A549 (cell line): ENCODE results near the gene USP54. TPM values are rescaled to one million over a fixed set of nuclear protein-coding genes. Genes with fewer than 3 reads are reported as not detected.

ENCODE experiments used
- ATAC-seq, 2 experiments: fragments of 200-7000 bp in 1 of 2; fragments of >200 bp in 1 of 2; cut with Nextera tagmentation in 1 of 2; cut with Tn5 transposase in 1 of 2; 3 replicates each; pipeline versions ENCODE4 v1.8.0 to v1.9.1; 2018 to 2020; ENCODE audit warnings: mild to moderate bottlenecking in 1 of 2, moderate library complexity in 1 of 2
- CTCF ChIA-PET: fragments of 300-600 bp; sonication (Branson Sonifier 250); formaldehyde crosslinking; extraction: SDS; loops from one replicate; lab custom pipeline; 2021; ENCODE audit warnings: antibody characterized with exemption, inconsistent platforms; lab: Yijun Ruan, JAX
- POLR2A ChIA-PET: fragments of 350-600 bp; formaldehyde crosslinking; extraction: SDS; loops from one replicate; lab custom pipeline; 2021; ENCODE audit warnings: antibody characterized with exemption, inconsistent platforms; lab: Yijun Ruan, JAX
- DNase-seq, 2 experiments: peaks; one replicate each; pipeline versions ENCODE4 v3.0.0 to v3.0.0-alpha.2; 2011 to 2016; ENCODE audit warnings: low read depth in 1 of 2, low spot score in 1 of 2
- FAIRE-seq: peaks from 2 replicates; lab custom pipeline; 2011; peaks lifted over from hg19 to GRCh38; lab: Jason Lieb, UNC
- H3K27ac ChIP-seq, 2 experiments: fragments of >200 bp; sonication (Bioruptor Twin); formaldehyde crosslinking; 3 replicates each; pipeline ENCODE4 v1.5.1; 2016 to 2017
- H3K4me1 ChIP-seq: fragments of >200 bp; sonication (Bioruptor Twin); formaldehyde crosslinking; 3 replicates; pipeline ENCODE4 v1.6.1; 2016
- H3K4me2 ChIP-seq: fragments of >200 bp; sonication (Bioruptor Twin); formaldehyde crosslinking; 3 replicates; pipeline ENCODE4 v1.6.1; 2016
- H3K4me3 ChIP-seq: fragments of >200 bp; sonication (Bioruptor Twin); formaldehyde crosslinking; 3 replicates; pipeline ENCODE4 v1.5.1; 2016
- H3K9me3 ChIP-seq: fragments of >200 bp; sonication (Bioruptor Twin); formaldehyde crosslinking; 3 replicates; pipeline ENCODE4 v1.6.1; 2016
- BCL3 ChIP-seq: fragments of >200 bp; sonication (Bioruptor Twin); formaldehyde crosslinking; IDR thresholded peaks from 3 replicates; pipeline ENCODE4 v1.6.1; 2016
- CBX2 ChIP-seq: fragments of 200-600 bp; sonication (generic); IDR thresholded peaks from 2 replicates; pipeline ENCODE4 v1.6.1; 2016; ENCODE audit warnings: low read depth, mild to moderate bottlenecking, borderline replicate concordance
- CBX8 ChIP-seq: fragments of 200-600 bp; sonication (generic); IDR thresholded peaks from 2 replicates; pipeline ENCODE4 v1.6.1; 2016
- CTCF ChIP-seq: fragments of >200 bp; sonication (Bioruptor Twin); formaldehyde crosslinking; IDR thresholded peaks from 3 replicates; pipeline ENCODE4 v1.5.1; 2016
- E2F6 ChIP-seq: IDR thresholded peaks from 2 replicates; pipeline ENCODE4 v1.6.1; 2012; ENCODE audit warnings: low read depth, borderline replicate concordance
- ESRRA ChIP-seq: fragments of 150-350 bp; IDR thresholded peaks from 2 replicates; pipeline ENCODE4 v1.6.1; 2014; ENCODE audit warnings: mild to moderate bottlenecking, low read length, borderline replicate concordance
- FOSB ChIP-seq: fragments of 250-450 bp; sonication (Bioruptor Pico); IDR thresholded peaks from 2 replicates; pipeline ENCODE4 v1.5.0; 2020; ENCODE audit warnings: mild to moderate bottlenecking, moderate library complexity
- FOSL2 ChIP-seq, 2 experiments: fragments of 450-650 bp in 1 of 2; fragments of >200 bp in 1 of 2; sonication (Bioruptor Twin) in 1 of 2; formaldehyde crosslinking; IDR thresholded peaks; 2 replicates each; pipeline versions ENCODE4 v1.5.0 to v1.6.1; 2016 to 2020; ENCODE audit warnings: mild to moderate bottlenecking in 1 of 2, moderate library complexity in 1 of 2
- GATA3 ChIP-seq: IDR thresholded peaks from 2 replicates; pipeline ENCODE4 v1.6.1; 2012; ENCODE audit warnings: borderline replicate concordance
- HDAC2 ChIP-seq: fragments of 200-600 bp; sonication (generic); IDR thresholded peaks from 2 replicates; pipeline ENCODE4 v1.6.1; 2016
- HES2 ChIP-seq: fragments of >200 bp; sonication (Bioruptor Twin); formaldehyde crosslinking; IDR thresholded peaks from 2 replicates; pipeline ENCODE4 v1.6.1; 2016
- JUN ChIP-seq, 2 experiments: fragments of >200 bp; sonication (Bioruptor Twin); formaldehyde crosslinking; IDR thresholded peaks; 2 replicates in 1 of 2; 3 replicates in 1 of 2; pipeline ENCODE4 v1.6.1; 2016 to 2017
- KDM5A ChIP-seq: fragments of 200-600 bp; sonication (generic); IDR thresholded peaks from 2 replicates; pipeline ENCODE4 v1.6.1; 2016; ENCODE audit warnings: antibody characterized with exemption, mild to moderate bottlenecking
- PHF8 ChIP-seq: fragments of 200-600 bp; sonication (generic); IDR thresholded peaks from 2 replicates; pipeline ENCODE4 v1.6.1; 2016; ENCODE audit warnings: low read depth, mild to moderate bottlenecking, antibody characterized with exemption, moderate library complexity, borderline replicate concordance
- RARB ChIP-seq: fragments of 250-450 bp; sonication (Bioruptor Pico); IDR thresholded peaks from 2 replicates; pipeline ENCODE4 v1.8.0; 2021; ENCODE audit warnings: mild to moderate bottlenecking, moderate library complexity
- RCOR1 ChIP-seq: fragments of 150-350 bp; IDR thresholded peaks from 2 replicates; pipeline ENCODE4 v1.6.1; 2014; ENCODE audit warnings: antibody characterized with exemption, low read length, low read depth
- TP53 ChIP-seq: fragments of 250-450 bp; sonication (Bioruptor Pico); IDR thresholded peaks from 2 replicates; pipeline ENCODE4 v1.5.0; 2021; ENCODE audit warnings: mild to moderate bottlenecking, moderate library complexity
- WGBS: methylation state at CpG from one replicate; pipeline ENCODE4 v1.1.6; 2017; ENCODE audit errors: missing lambda C conversion rate; 5-methylcytosine and 5-hydroxymethylcytosine counted together
- polyA plus RNA-seq, 4 experiments: library from polyadenylated mRNA; depleted of rRNA in 3 of 4; stranded (reverse); fragments of >200 nt; fragmentation: RNase III in 1 of 4; extraction: RNeasy Plus Mini Kit Qiagen cat#74134 plus additional on column Dnase treatment in 1 of 4; gene quantifications; 2 replicates in 3 of 4; 3 replicates in 1 of 4; pipeline ENCODE4 v1.2.3, GENCODE V29; 2011 to 2017

Gene USP54
- polyA plus RNA-seq, 2 of the 4 experiments (the other 2 are of a cell fraction), result 8.8 to 32.5 TPM

- CTCF ChIA-PET, result interaction anchor here (0.5 kb wide), 1 partner anchor 8 kb away, joined by 4 read pairs; no protein-coding TSS in a partner anchor
- POLR2A ChIA-PET, result interaction anchor here (0.8 kb wide), 1 partner anchor 247 kb away, joined by 3 read pairs; the partner anchor contains the start of gene DNAJC9
These were observed 96.9 kb downstream of the USP54 start for GRCh38 chr10:73494213-73494612.

GRCh38 chr10:73493781-73494180 lies 97.4 kb downstream of the USP54 start:
- FAIRE-seq (no peak), DNase-seq (no peak), ATAC-seq (no peak)
- no peak for TF ChIP-seq E2F6
- Histone ChIP-seq H3K27ac (peak overlapping the region in 1 of 2 experiments; percentile 90; a peak in 3 of 6 replicates), H3K4me1 (peaks cover 21% of the 10 kb centered on the region; the same call in 2 of the 3 replicates), H3K9me3 (no peaks in the 10 kb centered on the region), H3K4me2 (peak overlapping the region; percentile 78), H3K4me3 (no peak overlapping the region)
- ChIA-PET POLR2A (interaction anchor here (0.8 kb wide), 1 partner anchor 247 kb away, joined by 3 read pairs; the partner anchor contains the start of gene DNAJC9), CTCF (interaction anchor here (0.5 kb wide), 1 partner anchor 8 kb away, joined by 4 read pairs; no protein-coding TSS in a partner anchor)
- WGBS, result 23% methylated on average over 2 of the region's 2 CpGs

More at GRCh38 chr10:73494213-73494612, 96.9 kb downstream of the USP54 start:
- no peak for TF ChIP-seq CBX2
- no peak for TF ChIP-seq RCOR1
- no peak for TF ChIP-seq KDM5A
- no peak for TF ChIP-seq RARB (CRISPR knock-in tag)
- TF ChIP-seq TP53, result no peak
- TF ChIP-seq, all 56 proteins: peak for 0
- DNase-seq, result no peak
- no peaks in the 10 kb centered on the region for H3K9me3 ChIP-seq
- H3K4me1 ChIP-seq, result peaks cover 21% of the 10 kb centered on the region; the same call in 2 of the 3 replicates
- peak overlapping the region; percentile 78 for H3K4me2 ChIP-seq
- no peak for FAIRE-seq
- WGBS, result 91% methylated on average over 15 of the region's 15 CpGs
- peak overlapping the region in 1 of 2 experiments; percentile 90; a peak in 4 of 6 replicates for H3K27ac ChIP-seq
- H3K4me3 ChIP-seq, result peak overlapping the region; percentile 77
- ATAC-seq, result no peak

GRCh38 chr10:73486601-73487000 lies 104.5 kb downstream of the USP54 start:
- 96% methylated on average over 4 of the region's 4 CpGs for WGBS
- no peak for ATAC-seq

More at GRCh38 chr10:73486601-73487000, 104.5 kb downstream of the USP54 start:
- Histone ChIP-seq H3K9me3 (no peaks in the 10 kb centered on the region), H3K4me1 (no peaks in the 10 kb centered on the region), H3K27ac (no peak overlapping the region), H3K4me3 (no peak overlapping the region), H3K4me2 (no peak overlapping the region)
- FAIRE-seq, result no peak
- TF ChIP-seq GATA3 (no peak), HDAC2 (no peak), HES2 (no peak), JUN (IDR thresholded peaks at IDR 0.05) (no peak), FOSB (no peak), PHF8 (no peak), ESRRA (no peak), KDM5A (no peak), CTCF (no peak), CBX8 (no peak), CBX2 (no peak), FOSL2 (IDR thresholded peaks at IDR 0.05) (no peak), FOSL2 (CRISPR knock-in tag; IDR thresholded peaks at IDR 0.05) (no peak), BCL3 (no peak)
- ChIA-PET CTCF (no interaction called here), POLR2A (no interaction called here)
- no peak for DNase-seq
